Thoracic aorta (tissue), 2 donors: ENCODE measurements around the gene DCXR. TPM values are rescaled to one million over a fixed set of nuclear protein-coding genes. Genes with fewer than 3 reads are reported as not detected.
A peak's percentile ranks its signal among the peaks of the same experiment; 100 is the strongest.

Experiments
- ATAC-seq: fragments of 150-250 bp; one replicate; pipeline ENCODE4 v1.8.0; 2017; ENCODE audit warnings: low read depth; ENCODE audit not compliant: insufficient number of reproducible peaks, low FRiP score
- DNase-seq: peaks from one replicate; pipeline ENCODE4 v3.0.0-alpha.2; 2020; ENCODE audit warnings: low spot score
- H3K27ac ChIP-seq, 2 donors: fragments of 200-600 bp; sonication (generic); 1 replicate in 1 of 2; 2 replicates in 1 of 2; pipeline ENCODE4 v1.5.1; 2016; ENCODE audit warnings: mild to moderate bottlenecking in 2 of 2, moderate library complexity in 2 of 2
- H3K27me3 ChIP-seq: fragments of 200-600 bp; sonication (generic); replicated peaks from 2 replicates; pipeline ENCODE4 v1.6.0; 2016; ENCODE audit warnings: mild to moderate bottlenecking; ENCODE audit not compliant: insufficient read depth
- H3K36me3 ChIP-seq: fragments of 200-600 bp; sonication (generic); one replicate; pipeline ENCODE4 v1.5.1; 2016
- H3K4me1 ChIP-seq, 2 donors: fragments of 200-600 bp; sonication (generic); 1 replicate in 1 of 2; 2 replicates in 1 of 2; pipeline versions ENCODE4 v1.5.1 to v1.6.0; 2016; ENCODE audit warnings: low read depth in 2 of 2, mild to moderate bottlenecking in 1 of 2; ENCODE audit not compliant: control insufficient read depth in 1 of 2
- H3K4me3 ChIP-seq: fragments of 200-600 bp; sonication (generic); 2 replicates; pipeline ENCODE4 v1.5.1; 2016; ENCODE audit warnings: mild to moderate bottlenecking
- H3K9me3 ChIP-seq: fragments of 200-600 bp; sonication (generic); 2 replicates; pipeline ENCODE4 v1.5.1; 2016
- CTCF ChIP-seq: fragments of 200-600 bp; sonication (generic); IDR thresholded peaks from one replicate; pipeline ENCODE4 v1.5.1; 2019; ENCODE audit warnings: antibody characterized with exemption
- total RNA-seq, 2 donors: library from RNA; depleted of rRNA; stranded (reverse); fragments of >200 nt; gene quantifications; one replicate each; pipeline versions ENCODE4 v1.1.0 to v1.2.3, GENCODE V29; 2016

DCXR gene
- total RNA-seq, 2 donors from 2014 or later = 33.9 to 87.1 TPM

GRCh38 chr17:82007495-82008257, 29.8 kb downstream of the DCXR start:
- TF ChIP-seq CTCF = peak; percentile 22
- Histone ChIP-seq H3K4me3 (no peak overlapping the region), H3K4me1 (peaks cover 29 to 62% of the 10 kb centered on the region in 2 donors)

GRCh38 chr17:82007228-82007494, 30.3 kb downstream of the DCXR start:
- Histone ChIP-seq H3K4me3 (no peak overlapping the region), H3K36me3 (no peaks in the 10 kb centered on the region), H3K27ac (peak overlapping the region in 1 of 2 donors; percentile 50), H3K27me3 (no peaks in the 10 kb centered on the region), H3K4me1 (peaks cover 31 to 61% of the 10 kb centered on the region in 2 donors), H3K9me3 (no peaks in the 10 kb centered on the region)
- TF ChIP-seq CTCF = no peak
- DNase-seq (no peak), ATAC-seq (no peak)

More at GRCh38 chr17:82007495-82008257, 29.8 kb downstream of the DCXR start:
- Histone ChIP-seq H3K9me3 (no peaks in the 10 kb centered on the region), H3K36me3 (no peaks in the 10 kb centered on the region), H3K27me3 (no peaks in the 10 kb centered on the region), H3K27ac (peak overlapping the region in 1 of 2 donors; percentile 50)
- DNase-seq (no peak), ATAC-seq (no peak)

GRCh38 chr17:82006468-82007227, 30.8 kb downstream of the DCXR start:
- TF ChIP-seq CTCF = no peak
- no peak for DNase-seq
- Histone ChIP-seq H3K27me3 (no peaks in the 10 kb centered on the region), H3K4me3 (peak overlapping the region; percentile 2), H3K27ac (peak overlapping the region; percentile 11 to 50), H3K4me1 (peaks cover 31 to 60% of the 10 kb centered on the region in 2 donors), H3K36me3 (no peaks in the 10 kb centered on the region), H3K9me3 (no peaks in the 10 kb centered on the region)
- no peak for ATAC-seq

- ATAC-seq (no peak), DNase-seq (no peak)
- TF ChIP-seq CTCF = no peak
- H3K27me3 ChIP-seq = no peaks in the 10 kb centered on the region
- no peak overlapping the region for H3K4me3 ChIP-seq
- H3K27ac ChIP-seq = no peak overlapping the region
- H3K36me3 ChIP-seq = no peaks in the 10 kb centered on the region
- H3K9me3 ChIP-seq = no peaks in the 10 kb centered on the region
- peaks cover 31 to 60% of the 10 kb centered on the region in 2 donors for H3K4me1 ChIP-seq
These were observed 31.7 kb downstream of the DCXR start for GRCh38 chr17:82005701-82006348.
